Measurements from ENCODE around the gene TMEM147.

GRCh38 chr19:35512831-35513627, 32.4 kb upstream of the TMEM147 start:
- no peak for TF ChIP-seq EZH2 (IDR thresholded peaks at IDR 0.05; ENCODE audit: insufficient read depth, poor library complexity, severe bottlenecking)
- TF ChIP-seq EZH2phosphoT487 (IDR thresholded peaks at IDR 0.05; ENCODE audit: insufficient read depth, low read depth), result no peak
